GM19193 (cell line): Measurements from ENCODE around the gene FABP1.

Source experiments
- POLR2A ChIP-seq: IDR thresholded peaks from 4 replicates; pipeline ENCODE4 v1.6.1; 2011; ENCODE audit not compliant: insufficient read depth, insufficient read length; ENCODE audit errors: extremely low read depth

Gene FABP1

DNA sequence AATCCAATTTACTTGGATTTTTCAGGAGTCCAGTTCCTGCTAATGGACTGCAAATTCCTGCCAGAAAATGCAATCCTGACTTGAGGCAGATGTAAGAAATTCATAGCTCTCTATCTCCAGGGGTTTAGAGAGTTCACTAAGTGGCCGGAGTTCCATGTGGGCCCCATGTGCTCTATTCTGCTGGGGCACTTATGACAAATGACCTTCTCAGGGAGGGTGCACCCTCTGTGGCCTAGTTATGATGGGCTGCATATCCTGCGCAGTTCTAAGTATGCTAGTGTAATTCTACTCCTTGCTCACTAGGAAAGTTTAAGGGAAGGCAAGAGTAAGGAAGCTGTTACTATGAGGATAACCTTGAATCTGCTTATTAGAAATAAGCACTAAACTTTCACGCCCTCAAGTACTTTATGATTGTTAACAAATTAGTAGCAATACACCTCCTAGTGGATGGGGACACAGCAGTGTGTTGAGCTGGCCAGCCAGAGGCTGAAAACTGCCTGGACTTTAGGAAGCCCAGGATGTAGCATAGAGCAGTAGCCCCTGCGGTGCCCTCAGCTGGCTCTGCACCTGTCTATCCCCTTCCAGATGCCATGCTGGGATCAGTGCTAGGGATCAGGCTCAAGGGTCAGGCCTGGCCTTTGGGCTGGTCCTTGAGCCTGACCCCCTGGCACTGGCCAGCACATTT, 45.8 kb downstream of the FABP1 start:
- no peak for TF ChIP-seq POLR2A

DNA sequence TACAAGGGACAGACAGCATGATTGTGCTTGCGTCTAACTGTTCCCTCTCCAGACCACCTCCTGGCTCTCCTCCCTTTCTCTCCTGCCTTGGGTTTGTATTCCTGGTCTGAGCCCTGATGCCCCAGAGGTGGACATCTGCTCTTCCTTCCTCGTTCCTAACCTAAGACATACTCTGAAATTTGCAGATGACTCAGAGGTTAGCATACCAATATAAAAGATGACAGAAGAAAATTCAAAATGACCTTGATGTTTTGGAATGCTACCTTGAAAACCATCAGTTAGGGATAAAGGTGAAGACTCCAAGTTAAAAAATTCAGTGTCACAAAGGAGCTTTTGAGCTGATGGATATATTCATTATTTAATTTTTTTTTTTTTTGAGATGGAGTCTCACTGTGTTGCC, 47.3 kb downstream of the FABP1 start:
- no peak for TF ChIP-seq POLR2A

DNA sequence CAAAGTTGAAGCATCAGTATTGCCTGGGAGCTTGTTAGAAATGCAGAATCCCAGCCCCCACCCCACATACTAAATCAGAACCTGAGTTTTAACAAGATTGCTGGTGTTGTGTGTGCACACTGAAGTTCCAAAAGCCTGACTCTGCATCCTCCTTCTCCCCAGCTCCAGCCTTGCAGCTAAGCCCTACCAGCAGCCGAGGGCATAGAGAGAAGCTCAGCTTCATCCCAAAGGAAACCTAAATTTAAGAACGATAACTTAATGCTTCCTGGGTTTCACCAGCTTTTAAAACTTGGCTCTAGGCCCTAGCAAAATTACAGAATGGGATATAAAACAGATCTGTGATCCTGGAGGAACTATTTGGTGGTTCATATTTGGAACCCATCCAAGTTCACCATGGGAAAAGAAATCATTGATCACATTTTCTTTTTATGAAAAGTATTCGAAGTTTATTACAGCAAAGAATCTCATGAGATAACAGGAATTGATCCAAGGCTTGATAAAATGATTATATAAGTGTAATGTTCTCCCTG, 49.2 kb downstream of the FABP1 start:
- TF ChIP-seq POLR2A: no peak

DNA sequence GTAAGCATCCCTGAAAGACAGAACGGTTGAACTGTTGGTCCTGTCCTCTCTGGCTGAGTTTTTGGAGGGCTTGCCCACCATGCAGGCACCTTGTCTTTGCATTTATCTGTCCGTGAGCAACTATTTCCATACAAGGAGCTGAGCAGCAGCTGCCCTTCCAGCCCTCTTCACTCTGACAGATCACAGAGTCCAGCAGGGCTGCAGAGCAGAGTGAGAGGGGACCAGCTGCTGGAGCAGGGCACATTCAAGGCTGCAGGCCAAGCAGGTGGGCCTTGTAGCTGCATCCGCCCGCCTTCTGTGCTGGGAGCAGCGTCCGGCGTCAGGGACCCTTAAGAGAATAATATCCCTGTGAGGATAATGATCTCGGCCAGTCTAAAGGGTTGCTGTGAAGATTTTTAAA, 50.8 kb downstream of the FABP1 start:
- TF ChIP-seq POLR2A: no peak

DNA sequence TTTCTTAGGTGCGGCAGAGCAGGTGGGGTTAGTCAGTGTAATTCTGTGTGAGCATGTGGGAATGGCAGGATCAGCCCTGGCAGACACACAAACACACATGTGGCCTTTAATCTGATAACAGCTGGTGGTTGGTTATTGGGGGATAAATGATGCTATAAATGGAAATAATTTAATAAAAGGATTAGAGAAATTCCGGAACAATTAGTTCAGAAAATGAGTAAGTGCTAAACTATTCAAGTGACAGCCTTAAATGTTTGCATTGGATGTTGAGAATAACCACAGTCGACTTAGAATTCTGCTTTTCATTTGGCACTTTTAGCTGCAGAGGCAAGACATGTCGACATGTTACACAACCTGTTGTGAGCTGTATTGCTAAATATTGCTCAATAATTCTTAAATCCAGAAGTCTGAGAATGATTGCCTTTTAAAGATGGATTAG, 53.0 kb downstream of the FABP1 start:
- TF ChIP-seq POLR2A: no peak

DNA sequence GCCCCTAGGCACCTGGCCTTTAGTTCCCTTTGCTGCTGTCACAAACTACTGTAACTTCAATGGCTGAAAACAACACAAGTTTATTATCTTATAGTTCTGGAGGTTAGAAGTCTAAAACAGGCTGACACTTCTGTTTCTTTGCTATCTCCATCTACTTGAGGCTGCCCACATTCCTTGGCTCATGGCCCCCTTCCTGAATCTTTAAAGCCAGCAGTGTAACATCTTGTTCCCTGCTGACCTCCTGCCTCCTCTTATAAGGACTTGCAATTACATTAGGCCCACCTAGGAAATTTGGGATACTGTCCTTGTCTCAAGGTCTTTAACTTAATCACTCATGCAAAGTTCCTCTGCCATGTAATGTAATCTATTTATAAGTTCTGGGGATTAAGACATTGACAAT, 53.7 kb downstream of the FABP1 start:
- TF ChIP-seq POLR2A: no peak
